Measurements from ENCODE around the gene PTPN20. TPM values are rescaled to one million over a fixed set of nuclear protein-coding genes. Genes with fewer than 3 reads are reported as not detected.

Gene PTPN20
- total RNA-seq, 1 donor from 2014 or later = 18.8 TPM

GRCh38 chr10:47044741-47045140, 133.5 kb downstream of the PTPN20 start:
- DNase-seq (ENCODE audit: low spot score in 2 of 2) (no peak), FAIRE-seq (no peak)

GRCh38 chr10:47045331-47045861, 134.2 kb downstream of the PTPN20 start:
- FAIRE-seq (no peak), DNase-seq (ENCODE audit: low spot score in 2 of 2) (no peak)

- no peak for DNase-seq (ENCODE audit: low spot score in 2 of 2)
Measured at GRCh38 chr10:47046321-47047126, 135.3 kb downstream of the PTPN20 start.

GRCh38 chr10:47047127-47047504, 135.9 kb downstream of the PTPN20 start:
- no peak for DNase-seq (ENCODE audit: low spot score in 2 of 2)
- FAIRE-seq = no peak

More at GRCh38 chr10:47046321-47047126, 135.3 kb downstream of the PTPN20 start:
- no peak for FAIRE-seq

- DNase-seq (ENCODE audit: low spot score in 2 of 2) (peak; percentile 36 to 70), FAIRE-seq (no peak)
Measured at GRCh38 chr10:47047577-47048525, 136.6 kb downstream of the PTPN20 start.

- no peak for DNase-seq (ENCODE audit: low spot score in 2 of 2)
- no peak for FAIRE-seq
Measured at GRCh38 chr10:47048526-47048905, 137.3 kb downstream of the PTPN20 start.

- no peak for FAIRE-seq
- no peak for DNase-seq (ENCODE audit: low spot score in 2 of 2)
Measured at GRCh38 chr10:47049056-47049851, 138.0 kb downstream of the PTPN20 start.

GRCh38 chr10:47049906-47050305, 138.7 kb downstream of the PTPN20 start:
- FAIRE-seq (no peak), DNase-seq (ENCODE audit: low spot score in 2 of 2) (no peak)

- no peak for DNase-seq (ENCODE audit: low spot score in 2 of 2)
- no peak for FAIRE-seq
Measured at GRCh38 chr10:47050618-47051455, 139.6 kb downstream of the PTPN20 start.

GRCh38 chr10:47051741-47052238, 140.6 kb downstream of the PTPN20 start:
- DNase-seq (ENCODE audit: low spot score in 2 of 2) (no peak), FAIRE-seq (no peak)

All from frontal cortex (tissue), 4 donors.